ENCODE data around the gene MYO1E. TPM values are rescaled to one million over a fixed set of nuclear protein-coding genes. Genes with fewer than 3 reads are reported as not detected.

Gene MYO1E
- total RNA-seq, 2 donors from 2014 or later = 252 to 329 TPM

- no peaks in the 10 kb centered on the region for H3K27me3 ChIP-seq
- H3K27ac ChIP-seq = no peak overlapping the region
- DNase-seq = no peak
- no peaks in the 10 kb centered on the region for H3K36me3 ChIP-seq
- H3K4me1 ChIP-seq = no peaks in the 10 kb centered on the region
- H3K9me3 ChIP-seq = no peaks in the 10 kb centered on the region
- no peak overlapping the region for H3K9ac ChIP-seq (ENCODE audit: low read depth in 2 of 2, low read length in 2 of 2)
- no peak overlapping the region for H3K4me3 ChIP-seq
- intact Hi-C loops (cut with DNase I) = no loop called here
- TF ChIP-seq CTCF (IDR thresholded peaks at IDR 0.05) = no peak
Observed at GRCh38 chr15:59268852-59269407, 103.7 kb downstream of the MYO1E start.

DNA sequence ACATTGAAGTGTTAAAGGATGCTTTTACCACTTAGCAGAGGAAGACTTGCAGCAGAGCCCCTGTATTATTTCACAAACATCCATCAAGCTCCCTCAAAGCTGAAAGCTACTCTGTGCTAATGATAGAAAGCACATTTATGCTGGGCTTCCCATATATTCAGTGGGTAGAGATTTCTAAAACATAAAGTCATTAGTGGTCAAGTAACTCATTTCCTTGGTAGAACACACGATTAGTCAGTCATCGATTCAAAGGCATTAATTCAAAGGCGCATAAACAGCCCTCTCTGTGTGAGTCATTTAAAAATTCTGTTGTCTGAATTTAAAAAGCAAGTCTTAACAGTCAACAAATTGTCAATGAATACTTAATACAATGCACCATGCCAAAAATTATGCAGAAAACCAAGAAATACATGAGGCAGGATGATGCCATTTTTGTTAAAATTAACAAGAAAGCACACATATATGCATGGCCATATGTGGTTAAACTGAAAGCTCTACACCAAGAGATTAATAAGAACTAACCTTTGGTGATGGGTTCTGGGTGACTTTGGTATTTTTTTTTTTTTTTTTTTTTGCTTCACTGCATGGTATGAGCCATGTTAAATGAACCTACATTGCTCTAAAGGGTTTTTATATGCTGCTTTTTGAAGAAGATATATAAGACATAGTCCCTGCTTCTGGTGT lies 104.4 kb downstream of the MYO1E start:
- no peak overlapping the region for H3K9ac ChIP-seq (ENCODE audit: low read depth in 2 of 2, low read length in 2 of 2)
- intact Hi-C loops (cut with DNase I) = no loop called here

GRCh38 chr15:59266028-59266427 lies 106.6 kb downstream of the MYO1E start:
- peak overlapping the region; percentile 70 for H3K27ac ChIP-seq
- H3K9me3 ChIP-seq = no peaks in the 10 kb centered on the region
- no peaks in the 10 kb centered on the region for H3K36me3 ChIP-seq
- peak; percentile 83 for DNase-seq
- no peaks in the 10 kb centered on the region for H3K27me3 ChIP-seq
- peak overlapping the region in 1 of 2 donors; percentile 46 for H3K9ac ChIP-seq (ENCODE audit: low read depth in 2 of 2, low read length in 2 of 2)
- no peak for TF ChIP-seq CTCF (IDR thresholded peaks at IDR 0.05)
- no peak overlapping the region for H3K4me3 ChIP-seq
- no peaks in the 10 kb centered on the region for H3K4me1 ChIP-seq
- intact Hi-C loops (cut with DNase I) = no loop called here

More for the DNA sequence above, 104.4 kb downstream of the MYO1E start:
- Histone ChIP-seq H3K27me3 (no peaks in the 10 kb centered on the region), H3K36me3 (no peaks in the 10 kb centered on the region), H3K9me3 (no peaks in the 10 kb centered on the region), H3K4me1 (no peaks in the 10 kb centered on the region), H3K4me3 (no peak overlapping the region), H3K27ac (no peak overlapping the region)
- DNase-seq = no peak
- TF ChIP-seq CTCF (IDR thresholded peaks at IDR 0.05) = no peak

GRCh38 chr15:59262316-59262715 lies 110.4 kb downstream of the MYO1E start:
- no peak for DNase-seq
- Histone ChIP-seq H3K9me3 (no peaks in the 10 kb centered on the region), H3K4me1 (no peaks in the 10 kb centered on the region), H3K4me3 (no peak overlapping the region), H3K27me3 (no peaks in the 10 kb centered on the region), H3K36me3 (no peaks in the 10 kb centered on the region), H3K9ac (ENCODE audit: low read depth in 2 of 2, low read length in 2 of 2) (no peak overlapping the region), H3K27ac (no peak overlapping the region)
- no peak for TF ChIP-seq CTCF (IDR thresholded peaks at IDR 0.05)
- intact Hi-C loops (cut with DNase I) = no loop called here

DNA sequence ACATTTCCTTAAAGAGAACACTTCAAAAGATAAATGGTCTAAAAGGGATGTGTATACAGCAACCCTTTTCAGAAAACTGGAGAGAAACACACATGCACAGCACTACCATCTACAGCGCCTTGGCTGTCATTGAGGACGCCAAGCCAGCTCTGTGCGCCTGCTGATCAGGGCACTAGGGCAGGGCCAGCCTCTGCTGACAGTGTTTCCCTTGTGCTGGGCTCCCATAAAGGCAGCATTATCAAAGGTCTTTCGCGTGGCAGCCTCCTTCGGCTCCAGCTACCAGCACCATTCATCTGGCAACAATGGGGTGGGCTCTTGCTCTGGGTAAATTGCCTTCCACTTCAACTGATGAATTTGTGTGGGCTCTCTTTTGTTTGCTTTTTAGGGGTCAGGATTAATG lies 112.6 kb downstream of the MYO1E start:
- Histone ChIP-seq H3K36me3 (no peaks in the 10 kb centered on the region), H3K27me3 (no peaks in the 10 kb centered on the region), H3K9me3 (no peaks in the 10 kb centered on the region), H3K4me3 (no peak overlapping the region), H3K27ac (peak overlapping the region; percentile 15), H3K4me1 (no peaks in the 10 kb centered on the region), H3K9ac (ENCODE audit: low read depth in 2 of 2, low read length in 2 of 2) (peak overlapping the region in 1 of 2 donors; percentile 46)
- intact Hi-C loops (cut with DNase I) = no loop called here
- DNase-seq = peak; percentile 77
- no peak for TF ChIP-seq CTCF (IDR thresholded peaks at IDR 0.05)
